GM18507 (cell line): Measurements from ENCODE around the gene CLDN7.
A peak's percentile ranks its signal among the peaks of the same experiment; 100 is the strongest.

Experiments
- DNase-seq: peaks from one replicate; pipeline ENCODE4 v3.0.0; 2011; ENCODE audit warnings: low read depth; ENCODE audit not compliant: insufficient read length; ENCODE audit errors: extremely low spot score
- FAIRE-seq: peaks from 2 replicates; lab custom pipeline; 2011; peaks lifted over from hg19 to GRCh38; lab: Jason Lieb, UNC

The CLDN7 gene

DNA sequence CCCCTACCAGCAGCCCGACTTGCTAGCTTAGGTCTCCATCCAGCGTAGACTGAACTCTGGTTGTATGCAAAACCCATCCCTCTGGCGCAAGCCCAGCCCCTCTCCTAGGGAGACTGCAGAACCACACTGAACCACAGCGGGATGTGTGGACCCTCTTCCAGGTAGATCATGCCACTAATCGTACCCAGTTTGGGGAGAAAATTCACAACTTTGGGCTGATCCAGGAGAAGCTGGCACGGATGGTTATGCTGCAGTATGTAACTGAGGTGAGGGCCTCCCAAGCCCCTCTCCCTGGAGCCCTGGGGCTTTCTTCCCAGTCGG, 39.3 kb downstream of the CLDN7 start:
- DNase-seq = no peak
- no peak for FAIRE-seq

- FAIRE-seq (no peak), DNase-seq (no peak)
Measured at GRCh38 chr17:7222093-7222971, 39.9 kb downstream of the CLDN7 start.

- no peak for DNase-seq
- FAIRE-seq = no peak
Measured at GRCh38 chr17:7221278-7222092, 40.8 kb downstream of the CLDN7 start.

DNA sequence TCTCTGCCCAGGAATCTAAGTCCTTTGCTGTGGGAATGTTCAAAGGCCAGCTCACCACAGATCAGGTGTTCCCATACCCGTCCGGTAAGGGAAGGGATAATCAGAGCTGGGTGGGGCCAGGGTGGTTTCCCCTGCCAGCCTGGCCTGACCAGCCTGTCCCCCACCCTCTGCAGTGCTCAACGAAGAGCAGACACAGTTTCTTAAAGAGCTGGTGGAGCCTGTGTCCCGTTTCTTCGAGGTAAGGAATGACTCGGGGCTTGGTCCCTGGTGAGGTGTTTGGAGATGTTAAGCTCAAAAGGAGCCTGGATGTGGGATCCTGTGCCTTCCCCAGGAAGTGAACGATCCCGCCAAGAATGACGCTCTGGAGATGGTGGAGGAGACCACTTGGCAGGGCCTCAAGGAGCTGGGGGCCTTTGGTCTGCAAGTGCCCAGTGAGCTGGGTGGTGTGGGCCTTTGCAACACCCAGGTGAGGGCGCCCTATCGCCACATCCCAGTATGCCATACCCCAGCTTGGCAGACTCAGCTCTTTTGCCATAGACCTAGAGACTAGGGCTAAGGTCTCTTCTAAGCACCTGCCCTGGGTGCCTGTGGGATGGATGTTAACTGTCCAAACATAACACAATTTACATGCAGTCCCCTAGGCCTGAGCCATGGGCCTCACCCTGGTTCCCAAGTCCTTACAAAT, 41.5 kb downstream of the CLDN7 start:
- peak; percentile 51 for FAIRE-seq
- no peak for DNase-seq

DNA sequence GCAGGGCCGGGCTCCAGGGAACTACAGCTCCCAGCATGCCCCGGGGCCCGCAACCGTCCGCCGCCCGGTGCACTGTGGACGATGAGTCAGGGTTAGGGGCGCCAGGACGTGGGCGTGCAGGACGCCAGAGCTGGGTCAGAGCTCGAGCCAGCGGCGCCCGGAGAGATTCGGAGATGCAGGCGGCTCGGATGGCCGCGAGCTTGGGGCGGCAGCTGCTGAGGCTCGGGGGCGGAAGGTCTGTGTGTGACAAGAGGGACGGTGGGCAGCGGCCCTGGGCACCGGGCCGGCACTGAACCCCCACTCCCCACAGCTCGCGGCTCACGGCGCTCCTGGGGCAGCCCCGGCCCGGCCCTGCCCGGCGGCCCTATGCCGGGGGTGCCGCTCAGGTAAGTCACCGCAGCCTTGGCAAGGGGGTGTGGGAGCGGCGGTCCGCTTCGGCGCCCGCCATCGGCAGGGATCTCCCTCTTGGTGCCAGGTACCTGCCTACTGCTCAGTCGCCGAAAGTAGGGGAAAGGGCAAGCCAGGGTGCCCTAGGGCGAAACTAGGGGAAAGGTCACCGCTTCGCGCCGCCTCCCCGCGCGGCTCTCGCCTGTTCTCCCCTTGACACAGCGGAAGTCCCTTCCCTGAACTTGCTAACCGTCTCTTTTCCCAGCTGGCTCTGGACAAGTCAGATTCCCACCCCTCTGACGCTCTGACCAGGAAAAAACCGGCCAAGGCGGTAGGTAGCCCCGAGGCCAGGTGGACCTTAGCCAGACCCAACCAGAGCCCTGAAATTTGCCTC, 42.3 kb downstream of the CLDN7 start, which contains the start of the genes ACADVL and DLG4:
ACADVL (plus strand) TSS at position 127 of the 781 bp plus-strand sequence; CDS start at position 174, 47 bp downstream.
DLG4 (minus strand) TSS at position 25 of the 781 bp plus-strand sequence.
- peak; percentile 76 for FAIRE-seq
- DNase-seq = peak; percentile 71

GRCh38 chr17:7219229-7219811, 43.0 kb downstream of the CLDN7 start:
- FAIRE-seq = peak; percentile 5
- no peak for DNase-seq

DNA sequence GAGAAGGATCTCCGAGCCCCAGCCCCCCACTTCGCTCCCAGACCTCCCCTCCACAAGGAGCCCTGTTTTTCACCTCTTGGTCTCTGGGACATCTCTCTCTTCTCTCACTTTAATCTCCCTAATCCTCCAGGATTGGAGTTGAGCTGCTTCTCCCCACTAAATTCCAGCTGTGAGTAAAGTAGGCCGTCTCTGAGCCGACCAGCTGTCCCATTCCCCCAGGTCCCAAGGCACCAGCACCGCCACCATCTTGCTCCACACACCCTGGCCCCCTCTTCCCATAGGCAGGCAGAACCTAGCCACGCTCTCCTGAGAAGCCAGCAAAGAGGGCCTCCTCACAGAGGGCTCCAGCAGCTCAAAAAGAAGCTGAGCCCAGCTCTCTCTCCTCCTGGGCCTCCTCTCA, 43.5 kb downstream of the CLDN7 start:
- DNase-seq = no peak
- FAIRE-seq = no peak

GRCh38 chr17:7218166-7218565, 44.1 kb downstream of the CLDN7 start:
- FAIRE-seq (no peak), DNase-seq (no peak)

DNA sequence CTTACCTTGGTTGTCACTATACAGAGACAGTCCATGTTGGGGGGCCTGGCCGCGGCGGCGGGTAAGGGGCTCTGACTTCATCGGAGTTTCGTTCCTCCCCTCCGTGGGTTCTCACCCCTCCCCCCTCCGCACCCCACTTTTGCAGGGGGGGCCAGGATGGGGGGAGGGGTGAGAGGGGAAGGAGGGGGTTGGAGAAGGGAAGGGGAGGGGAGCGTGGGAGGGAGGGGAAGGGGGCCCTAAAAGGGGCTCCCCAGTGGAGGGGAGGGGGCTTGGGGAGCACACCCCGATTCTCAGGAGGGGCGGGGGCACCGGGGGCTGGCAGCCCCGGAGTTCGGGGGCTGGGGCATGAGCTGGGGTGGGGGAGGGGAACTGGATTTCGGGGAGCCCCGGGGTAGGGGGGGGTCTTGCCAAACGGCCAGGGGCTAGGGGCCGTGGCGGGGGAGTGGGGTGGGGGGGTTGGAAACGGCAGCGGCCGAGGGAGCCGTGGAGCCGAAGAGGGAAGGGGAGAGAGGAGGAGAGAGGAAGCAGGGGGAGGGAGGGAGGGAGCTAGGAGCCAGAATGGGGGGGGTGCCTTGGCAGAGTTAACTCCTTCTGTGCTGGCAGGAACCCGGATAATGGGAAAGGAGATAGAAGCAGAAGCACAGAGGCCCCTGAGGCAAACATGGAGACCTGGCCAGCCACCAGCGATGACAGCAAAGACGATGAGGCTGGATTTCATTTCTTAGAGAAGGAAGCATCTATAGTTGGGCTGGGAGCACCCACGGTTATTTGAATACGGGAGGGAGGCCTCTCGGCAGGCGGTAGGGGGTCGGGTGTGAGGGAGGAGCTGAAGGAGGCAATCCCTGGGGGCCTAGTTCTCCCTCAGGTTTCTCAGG, 44.9 kb downstream of the CLDN7 start:
- no peak for FAIRE-seq
- DNase-seq = no peak

GRCh38 chr17:7216242-7217112, 45.8 kb downstream of the CLDN7 start:
- FAIRE-seq = no peak
- DNase-seq = no peak

DNA sequence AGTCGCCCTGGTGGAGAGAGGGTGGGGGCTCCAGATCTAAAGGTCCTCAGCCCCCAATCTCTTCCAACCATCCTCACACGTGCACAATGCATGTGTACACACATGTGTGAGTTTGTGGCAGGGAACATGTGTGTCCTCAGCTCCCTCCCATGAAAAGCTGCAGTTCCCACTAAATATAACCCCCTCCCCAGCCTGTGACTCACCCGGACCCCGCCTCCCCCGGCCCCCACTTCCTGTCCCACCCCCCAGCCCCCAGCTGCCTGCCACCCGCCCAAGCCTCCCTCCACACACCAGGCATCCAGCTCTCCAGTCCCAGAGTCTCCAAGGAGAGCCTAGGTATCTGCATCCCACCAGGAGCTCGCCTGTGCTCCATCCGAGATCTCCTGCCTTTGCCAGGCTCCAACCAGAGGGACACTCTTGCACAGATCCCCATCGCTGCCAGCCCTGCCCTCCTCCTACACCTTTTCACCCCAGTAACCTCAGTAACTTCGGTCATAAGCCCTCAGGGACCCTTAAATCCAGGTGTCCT, 46.6 kb downstream of the CLDN7 start:
- FAIRE-seq = no peak

GRCh38 chr17:7215136-7215638, 47.1 kb downstream of the CLDN7 start:
- FAIRE-seq = no peak

More for the DNA sequence above, 46.6 kb downstream of the CLDN7 start:
- DNase-seq = no peak

GRCh38 chr17:7214300-7215135, 47.8 kb downstream of the CLDN7 start:
- FAIRE-seq (peak; percentile 100), DNase-seq (peak; percentile 96)

More at GRCh38 chr17:7215136-7215638, 47.1 kb downstream of the CLDN7 start:
- DNase-seq = no peak

- DNase-seq = no peak
- FAIRE-seq = no peak
Measured at GRCh38 chr17:7213895-7214299, 48.4 kb downstream of the CLDN7 start.

DNA sequence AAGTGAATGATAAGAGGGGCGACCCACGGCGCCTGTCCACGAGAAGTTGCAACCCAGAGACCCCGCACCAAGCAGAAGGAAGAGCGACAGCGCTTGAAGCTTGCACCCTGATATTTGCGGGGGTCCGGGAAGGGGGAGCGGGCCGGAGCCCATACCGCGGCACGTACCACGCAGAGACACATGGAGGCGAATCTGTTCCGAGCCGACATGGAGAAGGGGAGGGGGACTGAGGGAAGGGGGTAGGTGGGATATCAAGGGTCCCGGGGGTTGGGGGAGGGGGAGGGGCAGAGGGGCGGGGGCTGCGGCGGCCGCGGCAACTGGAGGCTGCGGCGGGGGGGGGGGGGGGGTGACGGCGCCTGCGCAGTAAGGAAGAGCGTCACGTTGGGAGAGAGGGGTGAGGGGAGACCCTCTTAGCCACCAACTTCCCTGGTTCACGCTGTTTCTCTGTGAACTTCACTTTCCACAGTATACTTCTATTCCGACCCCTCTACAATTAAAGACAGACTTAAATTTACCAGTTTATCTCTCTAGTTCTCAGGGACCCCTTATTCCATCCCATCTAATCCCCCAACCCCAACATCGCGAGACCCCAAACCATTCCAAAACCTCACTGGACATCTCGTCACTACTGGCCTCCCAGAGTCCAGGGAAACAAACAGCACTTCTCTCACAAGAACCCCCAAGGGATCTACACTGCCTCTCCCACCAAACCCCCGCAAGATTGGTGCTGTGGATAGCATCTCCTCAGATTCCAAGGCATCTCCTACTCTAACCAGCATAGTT, 50.6 kb downstream of the CLDN7 start:
- DNase-seq (no peak), FAIRE-seq (no peak)
